Stimulated activated CD8-positive, alpha-beta memory T cell treated with anti-CD3 and anti-CD28 coated beads, Interleukin-12 subunit alpha, Interleukin-12 subunit beta, amount 100 ng/mL, for 1 hour (primary cell): ENCODE measurements around the gene HPD.

ENCODE experiments used
- DNase-seq: peaks from one replicate; pipeline ENCODE4 v3.0.0-alpha.2; 2020; ENCODE audit warnings: low read depth

HPD gene

GRCh38 chr12:121810833-121811433 is 47.7 kb downstream of the HPD start:
- DNase-seq = no peak

- no peak for DNase-seq
Observed at GRCh38 chr12:121810234-121810817, 48.3 kb downstream of the HPD start.

- DNase-seq = no peak
Observed at GRCh38 chr12:121809712-121810116, 48.9 kb downstream of the HPD start.

- no peak for DNase-seq
Observed at GRCh38 chr12:121808623-121809022, 50.0 kb downstream of the HPD start.

GRCh38 chr12:121807642-121808347 is 50.9 kb downstream of the HPD start:
- DNase-seq = no peak

- DNase-seq = no peak
Observed at GRCh38 chr12:121806546-121807423, 51.9 kb downstream of the HPD start.

GRCh38 chr12:121806009-121806545 is 52.6 kb downstream of the HPD start:
- DNase-seq = no peak

GRCh38 chr12:121805171-121806008 is 53.3 kb downstream of the HPD start:
- DNase-seq = no peak

GRCh38 chr12:121804417-121805111 is 54.1 kb downstream of the HPD start:
- no peak for DNase-seq

- DNase-seq = no peak
Observed at GRCh38 chr12:121803861-121804416, 54.7 kb downstream of the HPD start, which contains the start of gene SETD1B. Gene SETD1B (plus strand): TSS chr12:121804009. CDS start chr12:121804738, 729 bp downstream.

- DNase-seq = peak; percentile 79
Observed at GRCh38 chr12:121802843-121803698, 55.6 kb downstream of the HPD start.

GRCh38 chr12:121802485-121802842 is 56.2 kb downstream of the HPD start:
- DNase-seq = no peak

- DNase-seq = no peak
Observed at GRCh38 chr12:121801595-121802484, 56.8 kb downstream of the HPD start.

- DNase-seq = no peak
Observed at GRCh38 chr12:121800694-121801594, 57.7 kb downstream of the HPD start.

- peak; percentile 64 for DNase-seq
Observed at GRCh38 chr12:121799842-121800693, 58.6 kb downstream of the HPD start.

GRCh38 chr12:121799156-121799841 is 59.4 kb downstream of the HPD start:
- DNase-seq = no peak
